Effector memory CD4-positive, alpha-beta T cell (primary cell): ENCODE data around the gene DGKI.
"Not testable (repeated sequence)": the region's sequence is repeated elsewhere in the genome, so short reads cannot be mapped to it uniquely, and the experiment has no call there.

ENCODE experiments used
- DNase-seq, 3 donors: peaks; one replicate each; pipeline ENCODE4 v3.0.0-alpha.2; 2020
- H3K27ac ChIP-seq: 2 replicates; pipeline ENCODE4 v1.7.0; 2013; ENCODE audit warnings: mild to moderate bottlenecking, low read length, moderate library complexity; ENCODE audit not compliant: insufficient read depth, poor library complexity, severe bottlenecking
- H3K27me3 ChIP-seq: replicated peaks from 2 replicates; pipeline ENCODE4 v1.7.0; 2013; ENCODE audit warnings: mild to moderate bottlenecking, low read length; ENCODE audit not compliant: insufficient read depth, control insufficient read depth, poor library complexity, severe bottlenecking
- H3K36me3 ChIP-seq: 2 replicates; pipeline ENCODE4 v1.7.0; 2013; ENCODE audit warnings: mild to moderate bottlenecking, low read length, moderate library complexity; ENCODE audit not compliant: control insufficient read depth, insufficient read depth
- H3K4me1 ChIP-seq: 2 replicates; pipeline ENCODE4 v1.7.0; 2013; ENCODE audit warnings: low read length, mild to moderate bottlenecking; ENCODE audit not compliant: control insufficient read depth, insufficient read depth, poor library complexity, severe bottlenecking
- H3K4me3 ChIP-seq: 2 replicates; pipeline ENCODE4 v1.7.0; 2013; ENCODE audit warnings: low read length, low read depth, mild to moderate bottlenecking; ENCODE audit not compliant: insufficient read depth, poor library complexity, severe bottlenecking
- H3K9me3 ChIP-seq: 2 replicates; pipeline ENCODE4 v1.7.0; 2013; ENCODE audit warnings: mild to moderate bottlenecking, low read length, moderate library complexity; ENCODE audit not compliant: control insufficient read depth

DGKI gene

DNA sequence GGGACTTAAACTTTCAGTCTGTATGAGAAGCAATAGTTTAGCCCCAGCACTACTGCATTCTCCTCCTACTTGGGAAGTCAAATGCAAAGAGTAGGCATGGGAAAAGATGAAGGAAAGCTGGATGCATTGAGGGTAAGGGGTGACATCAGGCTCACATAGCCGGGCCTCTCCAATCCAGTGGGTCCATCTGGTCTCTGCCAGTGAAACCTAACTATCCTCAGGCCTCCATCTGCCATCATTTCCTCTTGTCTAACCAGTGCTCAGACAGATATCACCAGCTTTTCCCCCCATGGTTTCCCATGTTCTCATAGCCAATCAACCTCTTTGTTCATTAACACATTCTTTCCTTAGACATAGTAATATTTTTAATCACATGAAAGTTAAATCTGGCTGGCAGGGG lies 118.3 kb downstream of the DGKI start:
- Histone ChIP-seq H3K27ac (no peak overlapping the region), H3K9me3 (no peaks in the 10 kb centered on the region), H3K4me3 (no peak overlapping the region), H3K4me1 (no peaks in the 10 kb centered on the region), H3K27me3 (no peaks in the 10 kb centered on the region), H3K36me3 (no peaks in the 10 kb centered on the region)
- no peak for DNase-seq

DNA sequence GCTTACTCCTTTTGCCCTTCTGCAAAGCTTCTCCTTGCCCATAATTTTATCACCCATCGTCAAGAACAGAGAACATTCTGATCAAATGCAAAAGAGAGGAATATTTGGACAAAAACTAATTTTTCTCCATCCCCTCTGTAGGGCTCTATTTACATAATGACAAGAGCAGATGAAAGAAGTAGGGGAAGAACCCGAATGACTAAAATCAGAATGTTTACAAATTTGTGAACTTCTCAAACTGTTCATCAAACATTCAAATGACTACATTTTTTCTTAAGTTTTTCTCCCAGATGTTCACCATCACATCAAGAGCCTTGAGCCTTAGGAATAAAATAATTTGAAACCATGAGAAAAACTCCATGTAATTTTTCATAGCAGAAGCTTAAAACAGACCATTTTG lies 119.4 kb downstream of the DGKI start:
- no peak overlapping the region for H3K4me3 ChIP-seq

DNA sequence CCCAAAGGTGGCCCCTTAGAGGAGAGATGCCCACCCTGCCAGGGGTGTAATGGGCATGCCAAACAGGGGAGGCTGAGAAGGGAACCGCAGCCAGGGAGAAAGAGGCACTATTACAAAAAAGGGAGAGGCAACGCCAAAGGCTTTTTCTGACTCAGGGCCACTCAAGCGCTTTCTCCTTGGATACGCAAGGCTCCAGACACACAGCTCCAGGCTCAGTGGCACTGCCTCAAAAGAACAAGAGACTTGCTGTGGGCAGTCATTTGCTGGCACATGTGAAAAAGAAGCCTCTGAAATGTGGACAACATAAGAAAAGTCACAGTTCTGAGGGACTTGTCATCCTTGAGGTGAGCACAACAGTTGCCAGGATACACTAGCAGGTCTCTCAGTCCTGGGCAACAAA lies 128.4 kb downstream of the DGKI start:
- no peak overlapping the region for H3K27ac ChIP-seq
- H3K4me3 ChIP-seq: no peak overlapping the region
- H3K36me3 ChIP-seq: no peaks in the 10 kb centered on the region
- no peak for DNase-seq
- H3K4me1 ChIP-seq: no peaks in the 10 kb centered on the region
- H3K27me3 ChIP-seq: no peaks in the 10 kb centered on the region
- H3K9me3 ChIP-seq: no peaks in the 10 kb centered on the region

More for the DNA sequence above, 119.4 kb downstream of the DGKI start:
- H3K27me3 ChIP-seq: no peaks in the 10 kb centered on the region
- no peaks in the 10 kb centered on the region for H3K36me3 ChIP-seq
- no peak for DNase-seq
- H3K27ac ChIP-seq: no peak overlapping the region
- no peaks in the 10 kb centered on the region for H3K4me1 ChIP-seq
- H3K9me3 ChIP-seq: no peaks in the 10 kb centered on the region

DNA sequence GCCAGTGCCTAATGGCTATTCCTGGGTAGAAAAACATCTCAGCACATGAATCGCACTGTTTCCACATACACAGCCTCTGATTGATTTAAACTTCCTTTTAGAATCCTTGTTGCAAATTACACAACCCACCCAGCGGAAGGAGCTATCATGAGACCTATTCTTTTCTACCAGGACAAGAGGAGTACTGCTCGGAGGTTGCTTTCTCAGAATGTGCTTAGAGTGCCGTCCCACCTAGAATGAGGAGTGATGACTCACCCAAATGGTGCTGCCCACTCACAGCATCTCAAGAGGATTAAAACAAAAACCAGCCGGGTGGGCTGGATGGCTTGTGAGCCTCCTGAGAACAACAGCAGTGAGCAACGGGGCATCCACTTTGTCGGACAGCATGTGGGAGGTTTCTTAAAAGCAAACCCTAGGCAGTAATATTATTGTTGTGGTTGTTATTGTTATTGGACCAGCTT lies 128.9 kb downstream of the DGKI start:
- H3K4me1 ChIP-seq: no peaks in the 10 kb centered on the region
- no peaks in the 10 kb centered on the region for H3K27me3 ChIP-seq
- H3K27ac ChIP-seq: no peak overlapping the region
- DNase-seq: no peak
- H3K9me3 ChIP-seq: no peaks in the 10 kb centered on the region
- no peaks in the 10 kb centered on the region for H3K36me3 ChIP-seq
- no peak overlapping the region for H3K4me3 ChIP-seq

DNA sequence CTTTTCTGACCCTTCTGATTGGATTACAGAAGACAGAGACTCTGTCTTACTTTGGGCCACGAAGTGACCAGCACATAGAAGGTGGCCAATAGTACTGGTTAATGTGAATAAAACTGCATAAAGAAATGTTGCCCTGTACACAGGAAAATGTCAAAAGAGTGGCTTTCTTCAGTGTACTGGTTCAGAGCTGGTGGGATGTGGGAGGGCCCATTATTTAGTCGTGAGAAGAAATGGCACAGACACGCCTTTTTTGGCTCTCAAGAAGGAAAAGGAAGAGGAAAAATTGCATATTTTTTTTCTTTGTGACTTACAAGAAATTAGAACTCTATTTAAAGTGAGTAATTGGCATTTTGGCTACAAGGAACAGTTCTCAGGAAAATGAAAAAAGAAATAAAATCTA lies 129.7 kb downstream of the DGKI start:
- no peaks in the 10 kb centered on the region for H3K27me3 ChIP-seq
- H3K27ac ChIP-seq: no peak overlapping the region
- H3K9me3 ChIP-seq: no peaks in the 10 kb centered on the region
- H3K4me3 ChIP-seq: no peak overlapping the region
- no peaks in the 10 kb centered on the region for H3K36me3 ChIP-seq
- H3K4me1 ChIP-seq: no peaks in the 10 kb centered on the region
- DNase-seq: no peak

DNA sequence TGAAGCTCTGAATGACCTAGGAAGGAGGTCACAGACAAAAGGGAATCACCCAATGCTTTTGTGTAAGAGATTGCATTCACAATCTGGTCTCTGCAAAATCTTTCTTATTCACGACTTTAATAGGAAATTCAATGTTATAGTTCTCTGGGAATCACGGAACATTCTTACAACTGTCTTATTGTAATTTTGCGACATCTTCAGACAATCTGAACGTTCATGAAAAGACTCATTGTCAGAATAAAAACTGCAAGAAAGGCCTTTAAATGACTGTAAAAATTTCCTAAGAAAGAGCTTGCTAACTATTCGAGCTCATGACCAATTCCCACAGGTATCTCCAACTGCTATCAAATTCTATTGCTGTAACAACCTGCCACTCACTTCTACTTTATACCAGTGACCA lies 130.7 kb downstream of the DGKI start:
- no peak for DNase-seq
- Histone ChIP-seq H3K4me3 (no peak overlapping the region), H3K4me1 (no peaks in the 10 kb centered on the region), H3K9me3 (no peaks in the 10 kb centered on the region), H3K36me3 (no peaks in the 10 kb centered on the region), H3K27ac (no peak overlapping the region), H3K27me3 (no peaks in the 10 kb centered on the region)

DNA sequence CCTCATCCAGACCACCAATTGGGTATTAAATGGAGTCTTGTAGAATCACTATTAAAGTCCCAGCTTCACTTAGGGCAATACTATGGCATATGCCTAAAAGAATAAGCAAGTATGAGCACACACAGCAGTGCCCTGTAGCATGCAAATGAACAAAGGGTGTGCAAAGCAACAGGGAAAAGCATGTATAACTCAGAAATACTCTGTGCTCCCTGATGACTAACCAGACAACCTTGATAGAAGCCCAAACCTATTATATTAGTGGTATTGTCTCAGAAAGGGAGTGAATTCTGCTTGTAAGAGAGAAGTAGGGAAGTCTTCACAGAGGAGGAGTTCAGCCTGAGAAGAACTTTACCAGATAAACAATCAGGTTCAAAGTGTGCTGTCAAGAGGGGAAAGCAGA lies 131.2 kb downstream of the DGKI start:
- no peak overlapping the region for H3K27ac ChIP-seq
- no peaks in the 10 kb centered on the region for H3K27me3 ChIP-seq
- DNase-seq: no peak

DNA sequence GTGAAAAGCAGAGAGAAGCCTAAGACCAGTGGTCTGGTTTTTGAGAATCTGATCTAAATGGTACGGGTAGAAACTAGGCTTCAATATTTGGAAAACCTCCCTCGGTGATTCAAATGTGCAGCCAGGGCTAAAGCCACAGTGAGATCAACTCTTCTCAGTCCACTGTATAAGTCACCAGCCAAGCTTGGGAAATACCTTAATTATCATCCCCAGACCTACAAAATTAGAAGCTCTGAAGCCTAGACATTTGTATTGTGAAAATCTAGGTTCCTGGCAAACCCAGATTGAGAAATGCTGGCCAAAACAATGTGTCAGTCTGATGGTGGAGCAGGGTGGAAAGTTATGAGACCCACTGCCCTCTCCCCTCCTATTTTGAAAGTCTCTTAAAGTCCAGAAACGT lies 131.7 kb downstream of the DGKI start:
- Histone ChIP-seq H3K36me3 (no peaks in the 10 kb centered on the region), H3K9me3 (no peaks in the 10 kb centered on the region), H3K27me3 (no peaks in the 10 kb centered on the region), H3K4me3 (no peak overlapping the region), H3K4me1 (no peaks in the 10 kb centered on the region), H3K27ac (no peak overlapping the region)
- DNase-seq: no peak

More for the DNA sequence above, 131.2 kb downstream of the DGKI start:
- no peak overlapping the region for H3K4me3 ChIP-seq
- H3K9me3 ChIP-seq: no peaks in the 10 kb centered on the region
- no peaks in the 10 kb centered on the region for H3K36me3 ChIP-seq
- no peaks in the 10 kb centered on the region for H3K4me1 ChIP-seq

DNA sequence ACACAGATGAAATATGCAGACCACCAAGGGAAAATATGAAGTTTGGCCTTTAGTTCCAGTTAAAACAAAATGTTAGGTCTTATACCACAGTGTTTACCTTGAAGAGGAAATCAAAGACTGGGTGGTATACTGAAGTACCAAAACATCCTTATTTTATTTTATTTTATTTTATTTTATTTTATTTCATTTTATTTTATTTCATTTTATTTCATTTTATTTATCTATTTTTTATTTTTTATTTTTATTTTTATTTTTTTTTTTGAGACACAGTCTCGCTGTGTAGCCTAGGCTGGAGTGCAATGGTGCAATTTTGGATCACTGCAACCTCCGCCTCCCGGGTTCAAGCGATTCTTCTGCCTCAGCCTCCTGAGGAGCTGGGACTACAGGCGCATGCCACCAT lies 140.4 kb downstream of the DGKI start:
- H3K9me3 ChIP-seq, H3K27ac ChIP-seq, H3K27me3 ChIP-seq, DNase-seq, H3K36me3 ChIP-seq, H3K4me3 ChIP-seq, H3K4me1 ChIP-seq: not testable (repeated sequence)

DNA sequence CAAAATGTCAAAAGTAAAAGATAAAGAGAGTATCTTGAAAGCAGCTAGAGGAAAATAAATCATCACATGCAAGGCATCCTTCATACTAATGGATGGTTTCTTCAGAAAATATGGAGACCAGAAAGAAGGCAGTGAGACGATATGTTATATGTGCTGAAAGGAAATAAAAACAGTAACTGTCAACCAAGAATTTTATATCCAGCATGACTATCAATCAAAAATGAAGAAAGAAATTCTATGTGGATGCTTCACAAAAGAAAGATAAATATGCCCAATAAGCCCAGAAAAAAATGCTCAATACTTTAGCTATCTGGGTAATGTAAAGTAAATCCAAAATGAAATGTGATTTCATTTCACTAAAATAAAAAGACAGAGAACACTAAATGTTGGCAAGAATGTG lies 142.1 kb downstream of the DGKI start:
- H3K4me1 ChIP-seq: no peaks in the 10 kb centered on the region
- H3K27ac ChIP-seq: no peak overlapping the region
- no peaks in the 10 kb centered on the region for H3K9me3 ChIP-seq
- H3K4me3 ChIP-seq: no peak overlapping the region
- no peaks in the 10 kb centered on the region for H3K36me3 ChIP-seq
- no peaks in the 10 kb centered on the region for H3K27me3 ChIP-seq
- no peak for DNase-seq
